Measurements from ENCODE around the gene UPF2. TPM values are rescaled to one million over a fixed set of nuclear protein-coding genes. Genes with fewer than 3 reads are reported as not detected.

The UPF2 gene
- total and polyA plus RNA-seq, 2 of the 13 experiments (the other 11 are each of a cell fraction or from before 2014, with no cell fraction given) = 6.2 to 14.5 TPM

GRCh38 chr10:12056748-12057147, 14.1 kb upstream of the UPF2 start:
- no TSS peak for BruUV-seq (replicated peaks)
- CTCF ChIA-PET (ENCODE audit: low intra/inter-chr PET ratio, low total read pairs) = no interaction called here
- DNase-seq (ENCODE audit: low spot score) (no peak), ATAC-seq (no peak), FAIRE-seq (no peak)
- H3K4me2 ChIP-seq (ENCODE audit: low read depth, low read length) = no peak overlapping the region
- no peaks in the 10 kb centered on the region for H3K79me2 ChIP-seq (ENCODE audit: insufficient read depth, low read length)
- no peak overlapping the region for H3K9ac ChIP-seq (ENCODE audit: insufficient read depth, low read depth, low read length)
- H2AFZ ChIP-seq (ENCODE audit: low read length) = no peak overlapping the region
- no peaks in the 10 kb centered on the region for H3K36me3 ChIP-seq (replicated peaks in 1 of 2; ENCODE audit: control insufficient read depth in 1 of 2, insufficient read depth in 2 of 2, low read length in 2 of 2)
- no peak overlapping the region for H3K4me3 ChIP-seq (replicated peaks in 1 of 3; ENCODE audit: insufficient read depth in 1 of 3, low read depth in 2 of 3, low read length in 3 of 3)
- H3K27ac ChIP-seq (ENCODE audit: extremely low read length, insufficient read depth, low read length) = no peak overlapping the region
- WGBS (ENCODE audit: low lambda C conversion rate) = 25% methylated on average over 2 of the region's 4 CpGs
- H4K20me1 ChIP-seq (ENCODE audit: insufficient read depth, low read length) = no peaks in the 10 kb centered on the region
- no peaks in the 10 kb centered on the region for H3K9me3 ChIP-seq (ENCODE audit: low read length)
- in situ Hi-C loops (cut with HindIII; ENCODE audit: extremely low pct_ligation_motif_present, low pct_unique_long_range_greater_than_20kb) = no loop called here
- POLR2A ChIA-PET = no interaction called here
- H3K4me1 ChIP-seq (ENCODE audit: insufficient read depth, low read length) = peaks cover 29% of the 10 kb centered on the region
- intact Hi-C loops (cut with micrococcal nuclease; ENCODE audit: unreplicated experiment) = no loop called here
- TF ChIP-seq JUND (CRISPR knock-in tag; IDR thresholded peaks at IDR 0.05) (no peak), ATF7 (IDR thresholded peaks at IDR 0.05) (no peak), ATF7 (CRISPR knock-in tag; IDR thresholded peaks at IDR 0.05) (no peak), ZNF503 (CRISPR knock-in tag; IDR thresholded peaks at IDR 0.05) (no peak), ZNF432 (CRISPR knock-in tag; IDR thresholded peaks at IDR 0.05; ENCODE audit: borderline replicate concordance) (no peak), ZNF709 (CRISPR knock-in tag; IDR thresholded peaks at IDR 0.05) (no peak), SNAI1 (CRISPR knock-in tag; IDR thresholded peaks at IDR 0.05; ENCODE audit: borderline replicate concordance) (no peak), ZNF816 (CRISPR knock-in tag; IDR thresholded peaks at IDR 0.05; ENCODE audit: borderline replicate concordance) (no peak), ZZZ3 (CRISPR knock-in tag; IDR thresholded peaks at IDR 0.05; ENCODE audit: borderline replicate concordance) (no peak), HOXD1 (CRISPR knock-in tag; IDR thresholded peaks at IDR 0.05) (no peak), ZNF747 (CRISPR knock-in tag; IDR thresholded peaks at IDR 0.05; ENCODE audit: borderline replicate concordance) (no peak), KDM2A (CRISPR knock-in tag; IDR thresholded peaks at IDR 0.05; ENCODE audit: borderline replicate concordance, low read depth) (no peak), NFKB2 (CRISPR knock-in tag; IDR thresholded peaks at IDR 0.05; ENCODE audit: borderline replicate concordance) (no peak)
- TF ChIP-seq, protein P1, sequence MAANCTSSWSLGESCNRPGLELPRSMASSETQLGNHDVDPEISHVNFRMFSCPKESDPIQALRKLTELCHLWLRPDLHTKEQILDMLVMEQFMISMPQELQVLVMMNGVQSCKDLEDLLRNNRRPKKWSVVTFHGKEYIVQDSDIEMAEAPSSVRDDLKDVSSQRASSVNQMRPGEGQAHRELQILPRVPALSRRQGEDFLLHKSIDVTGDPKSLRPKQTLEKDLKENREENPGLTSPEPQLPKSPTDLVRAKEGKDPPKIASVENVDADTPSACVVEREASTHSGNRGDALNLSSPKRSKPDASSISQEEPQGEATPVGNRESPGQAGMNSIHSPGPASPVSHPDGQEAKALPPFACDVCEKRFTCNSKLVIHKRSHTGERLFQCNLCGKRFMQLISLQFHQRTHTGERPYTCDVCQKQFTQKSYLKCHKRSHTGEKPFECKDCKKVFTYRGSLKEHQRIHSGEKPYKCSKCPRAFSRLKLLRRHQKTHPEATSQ (CRISPR knock-in tag; IDR thresholded peaks at IDR 0.05; ENCODE audit: borderline replicate concordance) = no peak
- H3K27me3 ChIP-seq (ENCODE audit: control insufficient read depth in 1 of 2, insufficient read depth in 2 of 2, low read length in 2 of 2) = no peaks in the 10 kb centered on the region; a peak in 1 of 5 replicates
